Endodermal cell (in vitro differentiated cells): ENCODE measurements around the gene CCDC85B. TPM values are rescaled to one million over a fixed set of nuclear protein-coding genes. Genes with fewer than 3 reads are reported as not detected.
A peak's percentile ranks its signal among the peaks of the same experiment; 100 is the strongest.

Experiments
- DNase-seq: peaks from one replicate; pipeline ENCODE4 v3.0.0-alpha.2; 2017
- H3K27ac ChIP-seq: 2 replicates; pipeline ENCODE4 v1.5.1; 2013; ENCODE audit warnings: mild to moderate bottlenecking, low read depth, low read length, moderate library complexity
- H3K27me3 ChIP-seq: 2 replicates; pipeline ENCODE4 v1.6.1; 2013; ENCODE audit warnings: mild to moderate bottlenecking, low read length, moderate library complexity; ENCODE audit not compliant: insufficient read depth, control insufficient read depth, poor library complexity, severe bottlenecking
- H3K36me3 ChIP-seq: 2 replicates; pipeline ENCODE4 v1.7.0; 2013; ENCODE audit warnings: mild to moderate bottlenecking, low read length, moderate library complexity; ENCODE audit not compliant: control insufficient read depth, insufficient read depth
- H3K4me1 ChIP-seq: one replicate; pipeline ENCODE4 v1.7.0; 2013; ENCODE audit warnings: low read length; ENCODE audit not compliant: control insufficient read depth, insufficient read depth
- H3K4me3 ChIP-seq: 2 replicates; pipeline ENCODE4 v1.5.1; 2013; ENCODE audit warnings: mild to moderate bottlenecking, low read length, moderate library complexity
- H3K9ac ChIP-seq: 2 replicates; pipeline ENCODE4 v1.6.1; 2013; ENCODE audit warnings: mild to moderate bottlenecking, low read length, moderate library complexity; ENCODE audit not compliant: poor library complexity, severe bottlenecking; ENCODE audit errors: extremely low read depth
- H3K9me3 ChIP-seq: 2 replicates; pipeline ENCODE4 v1.6.1; 2013; ENCODE audit warnings: mild to moderate bottlenecking, low read length, moderate library complexity; ENCODE audit not compliant: control insufficient read depth
- H3K27ac Mint-ChIP-seq: 2 replicates; pipeline ENCODE4 v1.8.0; 2020; ENCODE audit warnings: mixed read lengths
- H3K27me3 Mint-ChIP-seq: 2 replicates; pipeline ENCODE4 v1.8.0; 2021; ENCODE audit warnings: mild to moderate bottlenecking, mixed read lengths; ENCODE audit not compliant: insufficient read depth
- H3K36me3 Mint-ChIP-seq: 2 replicates; pipeline ENCODE4 v1.8.0; 2020; ENCODE audit warnings: low read depth, mixed read lengths
- H3K4me1 Mint-ChIP-seq: 2 replicates; pipeline ENCODE4 v1.8.0; 2020; ENCODE audit warnings: mixed read lengths
- H3K4me3 Mint-ChIP-seq: 2 replicates; pipeline ENCODE4 v1.8.0; 2020; ENCODE audit warnings: mild to moderate bottlenecking, moderate library complexity, mixed read lengths
- H3K9me3 Mint-ChIP-seq: 2 replicates; pipeline ENCODE4 v1.8.0; 2020; ENCODE audit warnings: mild to moderate bottlenecking, mixed read lengths
- CTCF ChIP-seq: fragments of 200-600 bp; sonication (generic); conservative IDR thresholded peaks from 2 replicates; pipeline ENCODE4 v1.5.0; 2021; ENCODE audit warnings: antibody characterized with exemption, mild to moderate bottlenecking
- WGBS, 2 experiments: methylation state at CpG; one replicate each; pipeline versions ENCODE4 v1.1.5 to v1.1.7; 2013; ENCODE audit warnings: missing lambda C conversion rate in 2 of 2, mixed read lengths in 1 of 2; ENCODE audit not compliant: insufficient coverage in 1 of 2, insufficient read length in 1 of 2; 5-methylcytosine and 5-hydroxymethylcytosine counted together
- total RNA-seq, 2 donors: library from RNA; stranded (reverse); fragmentation: NEBNext Ultra II Directional in 1 of 2; extraction: Animal tissue kit (Norgen Biotek cat#: 25700) in 1 of 2; gene quantifications; 2 replicates in 1 of 2; 3 replicates in 1 of 2; pipeline ENCODE4 v1.2.1, GENCODE V29; 2021

Gene CCDC85B
- total RNA-seq, 2 donors from 2014 or later: 18.2 to 23.9 TPM

GRCh38 chr11:65849771-65850216 lies 40.7 kb upstream of the CCDC85B start:
- Histone ChIP-seq H3K4me1 (no peaks in the 10 kb centered on the region), H3K27me3 (no peaks in the 10 kb centered on the region), H3K9me3 (peaks cover 7% of the 10 kb centered on the region), H3K4me3 (no peak overlapping the region), H3K27ac (no peak overlapping the region), H3K36me3 (peaks cover 39% of the 10 kb centered on the region), H3K9ac (no peak overlapping the region)
- H3K4me1 Mint-ChIP-seq: no peaks in the 10 kb centered on the region
- H3K9me3 Mint-ChIP-seq: no peaks in the 10 kb centered on the region
- TF ChIP-seq CTCF: no peak
- no peak overlapping the region for H3K4me3 Mint-ChIP-seq
- H3K36me3 Mint-ChIP-seq: peaks cover 37% of the 10 kb centered on the region
- no peak for DNase-seq
- H3K27ac Mint-ChIP-seq: no peak overlapping the region
- WGBS, 2 experiments: 75 to 87% methylated on average over 7 to 16 of the region's 16 CpGs
- H3K27me3 Mint-ChIP-seq: peaks cover 12% of the 10 kb centered on the region

GRCh38 chr11:65850217-65851082 lies 40.0 kb upstream of the CCDC85B start:
- Mint-ChIP-seq H3K9me3 (no peaks in the 10 kb centered on the region), H3K4me3 (no peak overlapping the region), H3K36me3 (peaks cover 41% of the 10 kb centered on the region), H3K4me1 (no peaks in the 10 kb centered on the region), H3K27me3 (peaks cover 12% of the 10 kb centered on the region), H3K27ac (no peak overlapping the region)
- Histone ChIP-seq H3K4me3 (no peak overlapping the region), H3K9ac (no peak overlapping the region), H3K9me3 (peaks cover 7% of the 10 kb centered on the region), H3K4me1 (no peaks in the 10 kb centered on the region), H3K27me3 (no peaks in the 10 kb centered on the region), H3K27ac (no peak overlapping the region), H3K36me3 (peaks cover 46% of the 10 kb centered on the region)
- TF ChIP-seq CTCF: no peak
- no peak for DNase-seq
- 91 to 93% methylated on average over 17 to 20 of the region's 20 CpGs for WGBS, 2 experiments

GRCh38 chr11:65851083-65851579 lies 39.3 kb upstream of the CCDC85B start:
- H3K36me3 Mint-ChIP-seq: peaks cover 48% of the 10 kb centered on the region
- peak; percentile 83 for TF ChIP-seq CTCF
- H3K27me3 ChIP-seq: no peaks in the 10 kb centered on the region
- H3K4me3 Mint-ChIP-seq: no peak overlapping the region
- no peaks in the 10 kb centered on the region for H3K9me3 Mint-ChIP-seq
- no peaks in the 10 kb centered on the region for H3K4me1 ChIP-seq
- no peak overlapping the region for H3K9ac ChIP-seq
- H3K27me3 Mint-ChIP-seq: peaks cover 12% of the 10 kb centered on the region
- H3K36me3 ChIP-seq: peaks cover 52% of the 10 kb centered on the region
- H3K4me3 ChIP-seq: no peak overlapping the region
- 95 to 97% methylated on average over 10 to 14 of the region's 14 CpGs for WGBS, 2 experiments
- H3K9me3 ChIP-seq: peaks cover 7% of the 10 kb centered on the region
- DNase-seq: peak; percentile 94
- no peak overlapping the region for H3K27ac Mint-ChIP-seq
- H3K27ac ChIP-seq: no peak overlapping the region
- H3K4me1 Mint-ChIP-seq: peaks cover 1% of the 10 kb centered on the region
